Central memory CD4-positive, alpha-beta T cell (primary cell): ENCODE data around the gene P3R3URF.
A peak's percentile ranks its signal among the peaks of the same experiment; 100 is the strongest.

Experiments
- DNase-seq: peaks from one replicate; pipeline ENCODE4 v3.0.0; 2022

The P3R3URF gene

DNA sequence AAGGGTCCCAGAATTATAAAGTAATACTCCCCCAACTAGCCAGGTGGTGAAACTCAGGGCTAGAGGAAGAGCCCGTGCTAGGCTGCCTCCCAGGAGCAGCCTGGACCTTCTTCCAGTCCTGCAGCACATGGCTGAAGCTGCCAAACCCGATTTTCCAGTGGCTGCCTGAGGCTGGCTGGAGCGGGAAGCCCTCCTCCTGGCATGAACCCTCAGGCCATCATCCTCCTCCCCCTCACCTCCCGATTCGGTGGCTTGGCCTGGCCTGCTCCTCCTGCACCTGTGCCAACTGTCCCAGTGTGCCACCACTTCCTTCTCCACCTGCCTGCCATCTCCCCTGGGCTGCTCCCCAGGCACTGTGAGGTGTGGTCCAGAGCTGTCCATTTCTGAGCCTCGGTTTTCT is 4.4 kb downstream of the P3R3URF start:
- no peak for DNase-seq

DNA sequence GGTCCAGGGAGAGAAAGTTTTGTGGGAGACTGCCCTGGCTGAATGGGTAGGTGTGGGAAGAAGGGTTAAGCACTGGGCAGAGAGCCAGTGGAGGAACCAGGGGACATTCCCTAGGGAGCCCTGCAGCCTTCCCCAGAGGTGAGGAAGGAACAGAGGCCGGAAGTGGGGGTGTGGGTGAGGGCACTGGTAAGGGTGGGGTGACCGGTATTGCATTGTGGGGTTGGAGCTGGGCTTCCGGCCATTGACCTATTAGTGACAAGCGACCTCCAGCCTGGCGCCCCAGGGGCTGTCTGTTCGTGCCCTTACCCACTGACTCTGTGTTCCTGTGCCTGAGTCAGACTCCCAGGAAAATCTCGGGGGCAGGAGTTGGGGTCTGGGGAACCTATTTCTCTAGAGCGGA is 4.9 kb downstream of the P3R3URF start:
- DNase-seq = no peak

DNA sequence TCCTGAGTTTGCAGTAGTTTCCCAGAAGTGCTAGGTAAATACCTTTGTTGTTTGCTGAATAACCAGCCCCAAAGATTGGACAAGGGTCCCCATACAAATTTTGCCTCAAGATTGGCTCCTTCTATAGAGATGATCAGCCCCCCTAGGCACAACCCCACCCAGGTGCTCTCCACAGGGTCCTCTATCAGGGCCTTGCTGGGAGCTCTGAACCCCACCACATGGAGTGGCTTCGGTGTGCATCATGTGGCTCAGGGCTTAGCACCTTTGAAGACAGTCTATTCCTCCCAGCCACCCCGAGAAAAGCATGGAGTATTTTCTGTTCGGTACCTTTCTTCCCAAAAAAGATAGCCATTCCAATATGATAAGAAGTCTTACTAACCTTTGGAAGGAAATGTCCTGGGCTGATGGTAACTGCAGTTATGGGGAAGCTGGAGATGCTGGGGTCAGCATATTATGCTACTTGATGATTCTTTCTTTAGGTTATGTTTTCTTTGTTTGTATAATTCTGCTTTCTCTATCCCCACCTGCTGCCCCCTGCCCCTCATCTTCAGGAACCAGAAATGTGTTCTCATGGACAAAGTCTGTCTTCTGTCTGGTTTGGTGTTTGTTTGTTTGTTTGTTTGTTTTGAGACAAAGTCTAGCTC is 6.4 kb downstream of the P3R3URF start:
- DNase-seq = no peak

DNA sequence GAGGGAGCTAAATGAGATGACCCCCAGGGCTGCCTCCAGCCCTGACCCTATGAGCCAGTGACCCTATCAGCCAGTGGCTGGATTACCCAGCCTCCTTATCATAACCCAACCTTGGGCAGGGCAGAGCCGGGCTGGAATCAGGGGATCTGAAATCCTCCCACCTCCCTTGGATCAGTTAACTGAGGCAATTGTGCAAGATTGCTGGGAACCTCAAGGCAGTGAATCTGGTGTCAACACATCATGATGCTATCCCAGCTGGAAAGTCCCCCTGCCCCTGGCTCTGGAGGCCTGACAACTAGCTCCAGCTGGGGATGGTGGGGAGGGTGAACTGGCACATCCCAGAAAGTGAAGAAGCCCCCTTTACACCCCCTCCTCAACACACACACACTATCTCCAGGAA is 7.8 kb downstream of the P3R3URF start:
- no peak for DNase-seq

DNA sequence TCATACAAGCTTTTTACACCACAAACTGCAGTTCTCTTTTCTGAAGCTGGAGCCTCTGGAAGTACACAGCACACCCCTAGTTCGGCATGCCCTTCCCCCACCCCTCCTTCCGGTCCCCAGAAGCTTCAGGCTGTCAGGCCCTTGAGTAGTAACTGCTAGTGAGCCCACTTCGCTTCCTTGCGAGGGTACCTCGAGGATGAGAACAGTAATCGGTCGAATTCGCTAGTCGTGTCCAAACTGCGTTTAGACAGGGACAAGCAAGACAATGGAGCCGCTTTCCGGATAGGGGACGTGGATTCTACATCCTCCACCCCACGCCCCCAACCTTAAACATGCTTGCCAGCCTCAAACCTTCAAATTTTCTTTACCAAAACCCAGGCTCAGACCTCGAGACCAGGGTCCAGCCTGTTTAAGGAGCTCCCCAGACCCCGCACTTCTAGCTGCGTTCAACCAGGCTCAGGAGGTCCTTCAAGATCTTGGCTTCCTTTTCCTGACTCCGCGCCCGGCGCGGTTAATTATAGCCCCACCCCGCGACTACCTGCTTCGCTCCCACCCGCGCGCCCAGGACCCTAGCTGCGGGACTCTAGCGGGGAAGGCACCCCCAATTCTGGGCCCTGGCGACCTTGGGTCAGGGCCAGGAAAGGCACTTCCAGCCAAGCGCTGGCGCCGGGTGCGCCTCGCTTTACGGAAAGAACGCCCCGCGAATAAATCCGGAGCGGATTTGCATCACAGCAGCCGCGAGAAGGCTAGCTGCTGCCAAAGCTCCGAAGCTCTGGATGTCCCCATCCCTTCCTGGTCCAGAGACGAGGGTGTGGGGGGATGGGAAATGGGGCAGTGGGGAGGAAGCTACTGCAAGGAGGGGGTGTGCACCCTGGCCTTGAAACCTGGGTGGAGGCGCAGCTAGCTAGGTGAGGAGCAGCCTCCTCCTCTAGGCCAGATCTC is 9.5 kb downstream of the P3R3URF start:
- peak; percentile 23 for DNase-seq

DNA sequence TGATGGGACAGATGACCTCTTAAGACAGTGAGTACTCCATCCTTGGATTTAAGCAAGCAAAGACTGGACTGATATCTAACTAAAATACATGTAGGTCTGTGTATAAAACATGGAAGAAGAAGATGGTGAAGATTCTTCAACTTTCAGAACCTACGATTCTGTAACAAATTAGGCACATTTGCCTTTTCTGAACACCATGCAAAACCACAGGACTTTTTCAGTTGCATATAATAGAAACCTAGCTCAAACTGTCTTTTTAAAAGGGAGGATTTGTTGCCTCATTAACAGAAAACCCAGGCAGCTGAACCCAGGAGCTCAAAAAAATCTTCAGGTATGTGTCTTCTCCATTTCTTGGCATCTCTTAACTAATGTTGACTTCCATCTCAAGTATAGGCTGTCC is 16.1 kb downstream of the P3R3URF start:
- no peak for DNase-seq

DNA sequence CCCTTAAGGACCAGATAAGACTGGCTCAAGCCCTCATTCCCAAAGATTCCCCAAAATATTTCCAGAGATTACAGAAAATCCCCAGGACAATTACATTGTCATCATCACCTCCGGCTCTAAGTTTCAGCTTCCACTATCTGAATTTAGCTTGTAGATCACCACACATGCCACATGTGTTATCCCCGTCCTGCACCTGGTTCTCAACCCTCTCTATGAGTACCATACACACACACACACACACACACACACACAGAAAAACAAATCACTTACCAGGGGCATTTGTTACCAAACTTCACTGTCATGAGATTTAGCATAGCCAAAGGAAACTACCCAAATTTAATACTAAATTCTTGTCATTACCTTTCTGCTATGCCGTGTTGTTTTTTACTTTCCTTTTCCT is 16.8 kb downstream of the P3R3URF start:
- no peak for DNase-seq

DNA sequence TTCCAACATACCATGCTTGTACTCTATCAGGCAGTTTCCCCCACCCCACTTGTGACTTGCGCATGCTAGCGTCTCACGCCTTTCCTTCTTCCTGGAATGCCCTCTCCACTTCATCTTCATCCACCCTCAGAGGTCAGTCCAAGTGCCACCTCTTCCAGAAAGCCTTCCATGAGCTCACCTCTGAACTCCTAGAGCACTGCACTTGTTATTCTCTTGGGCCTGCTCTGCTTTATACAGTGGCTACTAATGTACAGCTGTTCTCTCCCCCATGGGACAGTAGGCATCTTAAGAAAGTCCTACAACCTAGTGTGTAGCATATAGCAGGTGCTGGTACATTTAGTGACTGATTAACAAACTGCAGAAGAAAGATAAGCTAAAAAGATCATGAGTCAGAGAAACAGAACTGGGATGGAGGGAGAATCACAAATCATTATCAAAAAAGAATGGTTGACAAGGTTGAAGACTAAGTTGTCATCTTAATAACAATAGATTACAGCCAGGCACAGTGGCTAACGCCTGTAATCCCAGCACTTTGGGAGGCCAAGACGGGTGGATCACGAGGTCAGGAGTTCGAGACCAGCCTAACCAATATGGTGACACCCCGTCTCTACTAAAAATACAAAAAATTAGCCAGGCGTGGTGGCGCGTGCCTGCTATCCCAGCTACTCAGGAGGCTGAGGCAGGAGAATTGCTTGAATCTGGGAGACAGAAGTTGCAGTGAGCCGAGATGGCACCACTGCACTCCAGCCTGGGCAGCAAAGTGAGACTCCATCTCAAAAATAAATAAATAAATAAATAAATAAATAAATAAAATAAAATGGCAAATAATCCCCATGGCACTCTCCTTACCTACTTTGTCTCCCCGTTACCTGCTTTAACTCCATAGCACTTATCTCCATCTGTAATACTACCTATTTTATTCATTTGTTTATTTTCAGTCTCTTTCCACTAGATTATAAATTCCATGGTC is 17.7 kb downstream of the P3R3URF start:
- DNase-seq = no peak

DNA sequence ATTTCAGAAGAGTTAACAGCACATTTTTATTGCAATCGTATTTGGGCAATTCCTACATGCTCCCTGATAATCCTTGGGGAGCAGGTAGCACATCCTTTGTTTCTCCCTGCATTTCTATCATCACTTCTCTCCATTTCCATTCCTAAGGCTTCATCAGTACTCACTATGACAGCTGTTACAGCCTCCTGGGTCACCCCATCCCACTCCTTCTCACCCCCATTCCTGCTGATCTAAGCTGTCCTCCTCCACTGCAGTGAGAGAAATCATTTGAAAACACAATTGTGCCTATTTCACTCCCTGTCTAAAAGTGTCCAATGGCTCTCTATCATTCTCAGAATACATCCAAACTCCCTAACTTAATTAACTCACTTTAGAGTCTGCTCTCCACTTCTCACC is 18.4 kb downstream of the P3R3URF start:
- no peak for DNase-seq

DNA sequence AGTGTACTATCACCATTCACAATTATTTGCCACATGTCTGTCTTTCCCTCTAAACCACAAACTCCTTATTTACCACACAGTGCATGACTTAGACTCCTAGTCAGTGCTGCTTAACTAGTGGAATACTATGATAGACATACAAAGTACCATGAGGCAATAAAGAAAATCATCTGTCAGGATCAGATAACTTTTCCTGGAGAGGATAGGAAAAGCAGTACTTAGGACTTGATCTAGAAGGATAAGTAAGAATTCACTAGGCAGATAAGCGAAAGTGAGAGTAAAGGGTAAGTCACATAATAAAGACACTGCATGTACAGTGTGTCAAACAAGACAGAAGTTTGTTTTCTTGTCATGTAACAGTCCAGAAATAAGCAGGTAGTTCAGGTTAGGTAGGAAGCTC is 22.6 kb downstream of the P3R3URF start:
- no peak for DNase-seq

DNA sequence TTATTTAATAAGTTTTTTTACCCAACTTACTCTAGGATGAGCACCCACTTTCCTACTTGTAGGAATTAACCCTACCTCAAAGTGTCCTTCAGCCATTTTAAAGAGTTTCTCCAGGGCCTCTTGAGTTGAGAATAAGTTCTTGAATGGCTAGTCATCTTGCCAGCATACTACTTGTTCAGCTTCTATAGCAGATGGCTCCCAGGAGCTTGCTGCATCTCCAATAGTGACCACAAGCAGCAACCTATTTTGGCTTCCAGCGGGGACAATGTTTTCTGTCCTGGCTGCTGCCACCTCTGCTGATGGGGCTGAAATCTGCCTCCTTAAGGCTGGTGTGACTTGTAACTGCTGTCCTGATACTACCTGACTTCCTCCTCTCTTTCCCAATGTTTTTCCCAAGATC is 23.1 kb downstream of the P3R3URF start:
- no peak for DNase-seq

DNA sequence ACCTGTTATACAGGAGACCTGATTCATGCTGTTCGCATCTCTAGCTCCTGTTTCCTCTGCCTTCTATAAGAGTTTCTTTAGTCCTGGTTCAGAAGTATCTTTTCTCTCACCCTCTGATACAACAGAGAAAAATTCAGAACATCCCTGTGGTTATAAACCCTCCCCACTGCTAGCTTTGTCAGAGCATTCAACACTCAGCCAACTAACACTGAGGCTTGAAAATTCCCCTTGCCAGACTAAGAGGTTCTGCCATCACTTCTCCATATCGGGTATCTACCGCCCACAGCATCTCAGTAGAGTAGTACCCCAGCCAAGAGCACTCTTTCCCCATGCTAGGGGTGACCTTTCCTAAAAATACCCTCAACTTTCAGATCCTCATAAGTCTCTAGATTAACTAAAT is 24.3 kb downstream of the P3R3URF start:
- DNase-seq = no peak

DNA sequence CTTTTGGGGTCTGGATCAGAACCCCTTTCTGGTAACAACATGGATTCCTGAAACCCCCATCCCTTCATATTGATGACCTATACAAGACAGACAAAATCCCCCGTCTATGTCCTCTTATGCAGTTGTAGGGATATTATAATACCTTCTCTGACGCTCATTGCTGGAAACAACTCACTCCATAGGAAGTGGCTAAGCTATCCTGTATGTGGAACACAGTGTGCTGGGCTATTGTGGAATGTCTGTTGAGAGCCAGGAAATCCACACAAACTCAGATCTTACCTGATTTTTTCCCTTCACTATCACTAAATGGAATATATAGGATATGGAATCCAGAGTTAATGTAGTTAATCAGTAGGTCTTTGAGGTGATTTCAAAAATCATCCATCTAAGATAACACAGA is 26.2 kb downstream of the P3R3URF start:
- DNase-seq = no peak

DNA sequence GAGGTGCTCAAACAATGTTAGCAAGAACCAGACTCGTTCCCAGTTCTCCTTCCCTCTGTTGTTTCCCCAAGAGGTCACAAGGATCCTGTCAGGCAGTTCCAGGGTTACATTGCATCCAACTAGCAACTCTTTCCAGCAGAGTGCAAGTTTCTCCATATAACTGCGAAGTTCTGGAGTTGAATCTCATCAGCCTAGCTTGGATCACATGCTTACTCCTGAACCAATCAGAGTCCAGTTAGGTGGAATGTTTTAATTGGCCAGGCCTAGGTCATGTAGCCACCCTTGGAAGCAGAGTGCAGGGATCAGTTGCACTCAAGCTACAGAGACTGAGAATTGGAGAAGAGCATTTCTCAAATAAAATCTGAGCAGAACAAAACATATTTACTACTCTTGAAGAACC is 28.0 kb downstream of the P3R3URF start:
- no peak for DNase-seq

DNA sequence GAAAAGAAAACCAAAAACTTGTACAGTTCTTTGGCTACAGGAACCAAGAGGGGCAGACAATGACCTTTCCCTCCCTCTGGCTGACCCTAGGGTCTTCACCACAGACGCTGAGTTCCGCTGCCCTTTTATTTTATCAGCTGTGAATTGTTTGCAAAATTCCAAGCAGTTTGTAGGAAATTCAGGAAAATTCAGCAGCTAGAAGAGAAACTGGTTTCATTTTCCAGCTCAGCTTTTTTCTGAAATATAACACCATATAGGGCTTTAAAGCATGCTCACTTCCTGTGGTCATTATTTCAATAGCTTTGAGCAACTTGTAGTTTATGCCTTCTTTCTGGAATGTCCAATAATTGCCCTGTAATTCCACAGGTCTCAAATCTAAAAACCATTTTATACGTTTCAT is 38.4 kb downstream of the P3R3URF start:
- no peak for DNase-seq

DNA sequence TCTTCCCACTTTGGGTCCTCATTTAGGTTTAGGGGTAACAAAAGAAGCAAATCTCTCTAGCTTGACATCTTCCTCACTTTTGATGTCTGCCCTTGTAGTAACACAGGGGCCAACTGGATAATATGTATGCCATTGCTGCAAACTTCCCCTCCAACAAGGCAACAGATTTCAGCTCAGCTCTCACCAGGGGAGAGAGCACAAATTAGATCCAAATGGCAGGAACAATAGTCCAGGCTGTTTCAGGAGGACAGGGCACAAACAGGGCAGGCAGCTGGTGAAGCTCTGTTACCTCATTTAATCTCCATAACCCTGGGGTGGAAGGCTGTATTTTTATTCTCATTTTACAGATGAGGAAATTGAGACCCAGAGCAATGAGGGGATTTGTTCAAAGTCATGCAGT is 39.6 kb downstream of the P3R3URF start:
- no peak for DNase-seq

DNA sequence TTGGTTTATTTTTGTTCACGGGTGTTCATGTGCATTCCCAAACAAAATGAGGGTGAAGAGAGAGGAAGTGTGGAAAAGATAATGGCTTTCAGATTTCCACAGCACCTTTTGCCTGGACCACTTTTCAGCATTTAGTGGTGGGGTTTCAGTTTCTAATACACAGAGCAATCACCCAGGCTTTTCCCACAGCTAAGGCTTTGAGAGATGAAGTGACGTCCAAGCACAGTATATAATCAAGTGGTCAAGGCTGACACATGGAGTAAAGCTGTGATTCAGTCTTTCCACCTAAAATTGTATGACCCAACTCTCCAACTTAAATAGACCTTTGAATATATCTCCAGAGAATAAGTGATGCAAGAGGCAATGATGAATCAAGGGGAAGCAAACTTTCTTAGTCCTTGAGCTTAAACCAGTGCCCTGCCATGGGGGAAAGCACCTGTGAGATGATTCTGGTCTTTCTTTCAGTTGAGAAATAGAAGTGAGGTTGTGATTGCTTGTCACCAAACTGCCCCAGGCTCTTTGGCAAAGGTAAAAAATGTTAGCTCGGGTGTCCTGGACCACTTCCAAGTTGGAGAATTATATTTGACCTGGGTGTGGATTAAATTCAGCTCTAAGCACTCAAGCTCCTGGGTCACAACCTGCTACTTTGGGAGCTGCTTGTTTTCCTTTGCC is 41.5 kb downstream of the P3R3URF start:
- no peak for DNase-seq

DNA sequence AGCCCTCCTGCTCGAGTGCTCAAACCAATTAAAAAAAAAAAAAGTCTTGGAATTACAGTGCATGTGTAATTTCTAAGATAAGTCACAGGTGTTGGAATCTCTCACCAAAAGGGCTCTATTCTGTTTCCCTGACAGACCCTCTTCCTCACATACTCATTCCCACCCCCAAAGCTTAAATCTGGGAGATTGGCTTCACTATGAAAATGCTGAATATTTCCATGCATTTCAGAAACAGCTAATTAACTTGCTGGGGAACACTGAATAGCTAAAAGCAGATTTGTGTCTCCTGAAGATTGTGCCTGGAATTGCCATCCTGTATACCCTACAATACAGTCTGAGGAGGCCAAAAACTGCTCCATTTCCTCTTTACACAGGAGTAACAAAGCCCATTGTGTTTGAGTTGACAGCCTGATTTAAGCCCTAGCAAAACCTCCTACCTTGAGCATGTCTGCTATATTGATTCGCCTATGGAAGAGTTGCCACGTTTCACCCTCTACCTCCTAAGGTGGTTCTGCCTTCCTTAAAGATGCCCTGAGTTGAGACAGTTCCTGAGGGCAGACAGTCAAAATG is 42.4 kb downstream of the P3R3URF start:
- DNase-seq = no peak

DNA sequence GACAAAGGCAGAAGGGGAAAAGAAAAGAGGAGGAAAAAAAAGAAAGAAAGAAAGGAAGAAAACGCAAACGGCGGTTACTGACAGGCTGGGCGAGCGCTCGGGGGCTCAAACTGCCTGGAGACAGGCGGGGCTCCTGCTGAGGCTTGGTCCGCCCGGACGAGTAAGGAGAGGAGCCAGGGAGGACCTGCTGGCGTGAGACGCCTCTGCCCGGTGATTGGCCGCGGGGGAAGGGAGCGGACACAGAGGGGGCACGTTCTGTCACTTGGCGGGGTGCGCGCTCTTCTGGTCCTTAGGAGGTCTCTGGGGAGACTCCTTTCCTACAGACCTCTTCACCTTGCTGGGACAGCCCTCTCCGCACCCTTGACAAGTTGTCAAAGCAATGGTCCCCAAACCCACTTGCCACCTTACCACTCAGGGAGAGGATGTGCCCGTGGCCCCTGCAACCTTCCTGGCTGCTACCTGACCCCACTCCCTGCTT is 43.1 kb downstream of the P3R3URF start:
- no peak for DNase-seq

DNA sequence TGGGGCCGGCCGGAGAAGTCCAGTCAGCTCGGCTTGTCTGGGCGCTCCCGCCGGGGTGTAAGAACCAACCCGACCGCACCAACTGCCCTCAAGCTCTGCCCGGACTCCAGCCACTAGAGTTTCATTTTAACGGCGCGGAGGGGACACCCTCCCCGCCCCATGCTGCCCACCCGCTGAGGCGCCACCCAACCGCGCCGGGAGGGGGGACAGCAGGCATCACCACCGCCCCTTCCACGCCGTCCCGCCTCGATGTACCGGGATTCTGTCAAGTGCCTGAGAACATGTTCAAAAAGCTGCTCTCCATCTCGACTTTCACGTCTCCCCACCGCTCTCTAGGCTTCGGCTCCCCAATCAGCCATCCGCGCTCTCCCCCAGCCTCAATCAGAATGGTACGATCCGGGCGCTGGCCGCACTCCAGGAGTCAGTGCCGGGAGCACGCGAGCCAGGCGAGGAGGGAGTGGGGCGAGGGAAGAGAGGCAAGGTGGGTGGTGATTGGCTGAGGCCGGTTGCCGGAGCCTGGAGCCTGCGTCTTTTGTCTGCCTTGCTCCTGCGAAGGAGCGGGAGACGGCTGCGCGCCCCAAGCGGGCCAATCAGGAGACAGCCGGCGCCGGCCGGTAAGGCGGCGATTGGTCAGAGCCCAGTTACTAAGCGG is 43.6 kb downstream of the P3R3URF start, which contains the start of gene PIK3R3:
Gene PIK3R3 (minus strand): TSS at position 101 of the 652 bp plus-strand sequence. CDS start 677 bp downstream, outside the sequence.
- peak; percentile 80 for DNase-seq
